GM19455 (cell line): ENCODE measurements around the gene ANKRD1.

Experiments used
- ATAC-seq: cut with Tn5 transposase; IDR thresholded peaks from one replicate; pipeline ENCODE4 v1.9.1; 2021; ENCODE audit not compliant: unreplicated experiment

Gene ANKRD1

DNA sequence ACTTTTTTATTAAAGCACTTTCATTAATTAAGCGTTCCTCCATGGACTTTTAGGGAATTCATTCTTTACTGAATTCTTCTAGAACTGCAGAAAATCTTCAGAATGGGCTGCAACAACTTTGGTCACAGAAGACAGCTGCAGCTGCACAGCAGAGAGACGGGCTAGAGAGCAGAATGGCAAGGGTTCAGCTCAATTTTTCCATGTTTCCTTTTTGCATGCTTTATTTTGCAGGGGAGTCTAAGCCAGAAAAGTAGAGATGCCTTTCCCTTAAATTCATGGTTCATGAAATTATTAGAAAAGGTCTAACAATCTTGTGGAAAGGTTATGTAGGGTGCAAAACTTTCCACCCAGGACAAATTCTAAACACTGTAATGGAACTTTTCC is 15.4 kb upstream of the ANKRD1 start:
- ATAC-seq, result no peak

DNA sequence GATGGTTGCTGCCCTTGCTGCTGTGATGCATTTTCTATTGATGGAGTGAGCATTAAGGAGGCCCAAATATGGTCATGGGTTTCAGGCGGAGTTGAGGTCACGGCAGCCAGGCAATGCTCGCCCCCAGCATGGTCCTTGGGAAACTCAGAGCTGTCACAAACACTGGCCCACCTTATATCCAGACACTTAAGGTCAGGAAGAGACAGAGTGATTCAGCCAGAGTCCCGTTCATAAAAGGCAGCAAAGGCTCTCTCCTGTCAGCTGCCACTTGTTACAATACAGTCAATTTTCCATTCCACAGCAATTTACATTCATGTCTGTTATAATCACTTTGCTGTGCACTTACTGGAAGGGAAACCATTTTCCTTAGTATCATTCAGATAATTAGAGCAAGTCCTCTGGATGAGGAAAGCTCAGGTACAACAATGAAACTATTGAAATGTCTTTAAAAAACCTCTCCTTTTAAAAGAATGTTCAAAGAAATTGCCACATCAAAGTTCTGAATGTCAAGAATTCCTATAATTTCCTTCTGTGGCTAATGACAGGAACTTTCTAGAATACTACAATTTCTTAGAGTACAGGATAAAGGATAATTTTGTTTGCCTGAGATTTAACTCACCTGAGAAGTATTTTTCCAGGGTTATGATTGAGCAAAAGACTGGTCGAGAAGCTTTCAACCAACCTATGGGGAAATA is 14.8 kb upstream of the ANKRD1 start:
- no peak for ATAC-seq

DNA sequence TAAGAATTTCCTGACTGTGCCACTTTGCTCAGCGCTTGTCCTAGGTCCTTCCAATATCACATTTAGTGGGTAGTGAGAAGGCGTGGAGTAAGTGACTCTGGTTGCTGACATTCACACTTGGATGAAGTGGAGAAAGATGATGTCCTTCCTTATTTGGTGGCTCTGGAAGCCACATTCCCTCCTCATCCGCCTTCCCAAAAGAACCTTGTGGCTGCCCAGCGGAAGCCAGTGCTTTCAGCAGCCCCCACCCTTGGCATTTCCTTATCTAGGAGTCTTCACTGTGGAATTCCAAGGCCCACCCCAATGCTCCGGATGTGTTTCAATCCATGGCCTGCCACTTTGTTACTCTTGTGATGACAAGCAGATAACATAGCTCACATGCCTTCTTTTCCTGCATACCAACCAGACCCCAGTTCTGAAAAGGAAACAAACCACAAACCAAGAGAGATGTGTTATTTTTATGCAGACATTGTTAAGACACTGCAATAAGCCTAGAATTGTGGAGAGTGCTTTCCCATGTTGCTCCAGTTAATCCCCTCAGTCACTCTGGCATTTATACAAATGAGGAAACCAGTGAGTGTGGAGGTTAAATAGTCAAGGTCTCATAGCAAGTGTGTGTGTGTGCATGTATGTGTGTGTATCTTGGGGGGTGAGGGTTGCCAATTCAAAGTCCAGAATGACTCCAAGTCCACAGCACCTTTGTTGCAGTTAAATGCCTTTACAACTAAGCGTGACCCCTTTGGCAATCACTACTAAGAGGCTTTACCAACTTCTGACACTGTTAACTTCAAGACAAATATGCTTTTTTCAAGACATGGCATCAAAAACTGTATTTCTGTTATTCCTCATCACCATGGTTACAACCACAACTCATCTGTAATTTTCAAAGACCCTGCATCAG is 10.3 kb upstream of the ANKRD1 start:
- ATAC-seq, result no peak

DNA sequence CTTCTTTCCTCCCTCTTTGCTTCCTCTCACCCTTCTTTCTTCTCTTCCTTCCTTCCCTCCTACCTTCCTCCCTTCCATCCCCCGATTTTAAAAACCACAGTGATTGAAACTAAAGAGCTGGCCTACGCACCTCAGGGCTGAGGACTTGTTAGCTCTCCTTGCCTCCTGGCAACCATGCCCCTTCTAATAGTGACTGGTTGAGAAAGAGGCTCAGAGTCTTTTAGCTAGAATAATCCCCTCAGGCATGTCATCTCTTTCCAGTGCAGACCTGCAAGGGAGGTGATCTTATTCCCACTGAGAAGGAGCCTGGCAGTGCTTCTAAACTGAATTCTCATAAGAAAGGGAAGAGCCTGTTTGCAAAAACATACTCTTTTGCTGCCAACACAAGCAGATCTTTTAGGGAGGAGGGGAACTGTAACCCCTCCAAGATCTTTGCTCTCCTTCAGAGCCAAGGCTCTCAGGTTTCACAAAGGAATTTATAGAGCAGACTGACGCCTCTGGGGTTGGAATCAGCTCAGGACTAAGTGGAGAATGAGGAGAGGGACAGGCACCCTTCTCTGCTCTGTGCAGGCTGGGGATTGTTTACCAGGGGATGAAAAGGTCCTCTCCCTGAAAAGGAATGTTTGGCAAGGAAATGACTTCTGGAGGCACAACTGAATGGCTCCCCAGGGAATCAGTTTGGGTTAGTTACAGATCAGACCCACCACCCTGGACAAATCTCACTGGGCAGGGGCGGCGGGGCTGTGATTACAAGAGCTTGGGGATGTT is 9.4 kb upstream of the ANKRD1 start:
- ATAC-seq, result no peak

DNA sequence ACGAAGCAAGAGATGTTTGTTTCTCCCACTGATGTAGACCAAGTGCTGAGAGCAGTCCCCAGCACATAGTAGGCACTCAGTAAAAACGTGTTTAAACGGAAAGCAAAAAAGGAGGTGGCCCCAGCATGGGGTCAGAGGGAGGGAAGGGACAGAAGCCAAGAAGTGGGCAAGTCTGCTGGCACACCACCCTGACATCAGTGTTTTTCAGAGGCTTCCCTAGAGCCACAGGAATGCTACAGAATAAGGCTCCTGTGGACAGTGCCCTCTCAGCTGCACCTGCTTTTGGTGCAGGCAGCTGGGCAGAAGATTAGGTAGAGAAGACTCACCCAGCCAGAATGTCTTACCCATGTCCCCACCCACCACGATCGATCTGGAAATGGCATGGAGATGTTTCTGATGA is 8.3 kb upstream of the ANKRD1 start:
- no peak for ATAC-seq

DNA sequence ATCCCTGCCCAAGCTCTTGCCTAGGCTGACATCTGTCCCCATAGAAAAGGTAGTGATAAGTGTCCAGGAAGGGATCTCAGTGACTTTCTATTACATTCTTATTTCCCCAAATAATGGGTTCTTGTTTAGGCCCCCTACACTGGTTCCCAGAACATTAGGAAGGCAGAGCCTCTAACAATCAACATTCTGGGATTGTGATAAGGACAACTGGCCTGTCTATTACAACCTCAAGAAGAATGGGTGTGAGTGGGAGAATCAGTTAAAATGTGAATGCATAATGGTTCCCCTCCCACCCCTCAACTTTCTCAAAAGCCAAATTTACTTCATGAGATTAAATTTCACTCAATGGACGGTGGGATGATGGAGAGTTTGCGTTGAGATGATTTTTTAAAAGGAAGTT is 6.4 kb upstream of the ANKRD1 start:
- ATAC-seq, result no peak

DNA sequence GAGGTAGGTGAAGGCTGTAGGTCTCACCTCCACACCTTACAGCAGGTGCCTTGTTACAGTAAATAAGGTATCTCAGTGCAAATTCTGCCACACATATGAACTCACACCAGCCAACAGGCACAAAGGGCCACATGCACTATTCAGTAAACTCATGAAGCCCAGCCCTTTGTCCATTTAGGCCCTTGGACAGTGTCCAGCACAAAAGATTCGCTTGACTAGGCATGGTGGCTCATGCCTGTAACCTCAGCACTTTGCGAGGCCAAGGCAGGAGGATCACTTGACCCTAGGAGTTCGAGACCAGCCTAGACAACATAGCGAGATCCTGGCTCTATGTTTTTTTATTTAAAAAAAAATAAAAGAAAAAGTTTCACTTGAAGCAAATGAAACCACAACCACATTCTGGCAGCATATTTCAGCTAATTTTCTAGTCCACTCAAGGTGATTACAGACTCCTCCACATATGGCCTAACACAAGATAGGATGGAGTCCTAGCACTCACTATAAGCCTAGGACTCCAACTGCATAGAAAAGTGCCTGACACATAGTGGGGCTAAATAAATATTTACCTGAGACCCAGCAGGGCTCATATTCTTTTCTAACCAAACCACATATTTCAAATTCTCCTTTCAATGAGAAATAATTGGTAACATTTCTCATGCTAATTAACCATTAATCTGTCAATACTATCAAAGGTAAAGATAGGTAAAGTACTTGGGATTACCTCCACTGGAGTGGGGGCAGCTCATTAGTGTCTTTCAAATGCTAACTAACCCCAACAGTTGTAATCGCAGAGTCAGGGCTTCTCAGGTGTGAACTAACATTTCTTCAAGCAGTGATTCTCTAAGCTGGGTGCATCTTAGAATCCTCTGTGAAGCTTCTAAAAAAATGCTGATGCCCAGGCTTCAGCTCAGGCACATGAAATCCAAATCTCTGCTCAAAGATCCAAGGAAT is 4.5 kb upstream of the ANKRD1 start:
- ATAC-seq, result no peak

DNA sequence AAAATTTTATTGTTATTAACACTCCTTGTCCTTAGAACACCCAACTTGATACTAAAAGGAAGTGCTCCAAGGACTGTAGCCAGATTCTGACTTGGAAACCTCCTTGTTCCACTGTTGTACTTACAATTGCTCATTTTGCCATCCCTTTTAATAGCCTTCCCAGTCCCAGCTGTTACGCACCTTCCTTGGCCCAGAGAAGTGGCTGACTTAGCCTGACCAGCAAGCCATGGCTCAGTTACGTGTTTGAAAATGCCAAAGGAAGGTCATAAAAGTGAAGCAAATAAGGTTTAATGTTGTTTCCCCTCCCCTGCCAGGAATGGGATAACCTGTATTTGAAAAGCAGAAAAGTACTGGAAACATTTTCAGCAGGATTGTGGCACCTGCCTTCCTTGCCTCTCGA is 3.7 kb upstream of the ANKRD1 start:
- ATAC-seq, result no peak

DNA sequence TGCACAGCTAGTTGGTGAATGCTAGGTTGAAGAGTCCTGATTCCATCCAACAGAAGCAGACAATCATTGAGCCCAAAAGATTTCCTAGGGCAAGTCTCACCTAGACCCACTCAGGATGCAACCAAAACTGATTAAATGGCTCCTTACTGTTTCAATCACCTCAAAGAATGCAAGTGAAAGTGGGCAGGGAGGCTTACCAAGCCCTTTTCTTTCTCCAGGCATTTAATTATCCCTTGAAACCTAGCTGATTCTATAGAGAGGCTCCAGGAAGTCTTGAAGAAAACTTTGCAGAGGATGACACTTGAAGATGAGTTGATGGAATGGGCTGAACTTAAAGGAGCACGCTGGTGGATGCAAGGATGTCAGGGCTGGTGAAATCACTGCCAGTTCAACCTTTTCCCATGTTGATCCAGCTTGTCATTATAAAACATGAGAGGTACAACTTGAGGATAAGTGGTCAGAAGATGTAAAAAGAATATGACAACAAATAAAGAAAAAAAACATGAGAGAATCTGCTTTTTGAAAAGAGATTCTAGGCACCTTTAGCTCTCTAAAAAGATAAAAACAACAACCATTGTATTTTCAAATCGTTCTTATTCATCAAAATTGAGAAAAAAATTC is 2.3 kb upstream of the ANKRD1 start:
- ATAC-seq, result no peak

DNA sequence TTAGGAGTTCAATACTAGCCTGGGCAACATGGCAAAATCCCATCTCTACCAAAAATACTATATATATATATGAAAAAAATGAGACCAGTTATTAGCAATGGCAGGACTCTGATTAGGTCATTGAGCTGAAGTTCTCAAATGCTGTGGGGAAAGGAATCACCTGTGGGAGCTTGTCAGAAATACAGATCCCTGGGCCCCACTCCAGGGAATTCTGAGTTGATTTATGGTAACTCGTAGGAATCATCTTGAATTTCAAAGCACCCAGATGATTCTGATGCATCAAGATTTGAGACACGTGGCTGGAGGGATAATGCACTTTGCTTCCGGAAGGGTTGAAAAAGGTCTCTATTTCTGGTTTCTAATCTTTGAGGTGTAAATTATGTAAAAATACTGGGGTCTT is 1.0 kb upstream of the ANKRD1 start:
- no peak for ATAC-seq

DNA sequence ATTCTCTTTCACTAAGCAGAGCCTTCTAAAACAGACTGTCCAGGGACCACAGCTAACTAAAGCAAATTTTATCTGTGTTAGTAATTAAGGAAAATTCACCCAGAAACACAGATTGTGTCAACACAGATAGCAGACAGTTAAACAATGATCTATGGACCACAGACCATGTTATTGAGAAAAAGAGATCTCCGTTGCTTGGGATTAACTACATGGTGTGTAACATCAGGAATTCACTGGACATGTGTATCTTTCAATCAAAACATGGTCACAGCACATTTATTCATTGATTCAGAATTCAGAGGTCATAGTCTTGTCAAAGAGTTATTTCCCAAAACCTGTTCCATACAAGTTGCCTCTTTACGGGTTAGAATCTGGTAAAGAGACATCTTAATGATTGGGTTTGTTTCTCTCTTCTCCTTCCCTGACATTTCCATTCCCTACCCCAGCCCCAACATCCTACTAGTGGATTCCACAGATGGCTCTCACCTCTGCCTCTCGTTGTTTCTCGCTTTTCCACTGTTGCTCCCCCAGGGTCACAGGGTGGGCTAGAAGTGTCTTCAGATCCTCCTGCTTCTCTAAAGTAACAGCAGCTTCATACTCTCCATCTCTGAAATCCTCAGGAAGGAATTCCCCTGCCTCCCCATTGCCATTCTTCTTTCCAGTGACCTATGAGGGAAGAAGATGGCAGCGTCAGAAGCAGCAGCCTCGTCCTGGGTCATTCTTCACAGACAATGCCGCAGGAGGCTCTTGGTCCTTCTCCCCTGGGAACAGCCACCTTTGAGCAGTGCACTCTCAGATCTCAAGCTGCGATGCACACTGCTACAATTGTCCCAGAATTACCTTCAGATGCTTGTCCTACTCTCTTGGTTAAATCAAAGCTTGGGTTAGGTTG is 958 bp downstream of the ANKRD1 start:
- no peak for ATAC-seq

DNA sequence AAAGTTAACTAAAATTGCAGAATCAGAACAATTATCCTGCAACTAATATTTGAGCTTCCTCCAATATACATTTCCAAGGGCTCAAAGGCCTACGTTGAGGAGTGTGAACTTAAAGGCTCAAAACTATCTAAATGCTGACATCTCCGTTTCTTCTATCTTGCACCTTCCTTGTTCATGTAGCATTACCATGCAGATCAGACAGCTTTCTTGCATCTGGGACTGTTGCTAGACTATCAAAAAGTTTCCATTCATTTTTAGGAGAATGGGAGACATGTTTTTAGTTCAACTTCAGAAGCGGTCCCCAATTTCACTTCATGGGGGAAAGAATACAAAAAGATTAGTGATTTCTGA is 2.9 kb downstream of the ANKRD1 start:
- no peak for ATAC-seq

DNA sequence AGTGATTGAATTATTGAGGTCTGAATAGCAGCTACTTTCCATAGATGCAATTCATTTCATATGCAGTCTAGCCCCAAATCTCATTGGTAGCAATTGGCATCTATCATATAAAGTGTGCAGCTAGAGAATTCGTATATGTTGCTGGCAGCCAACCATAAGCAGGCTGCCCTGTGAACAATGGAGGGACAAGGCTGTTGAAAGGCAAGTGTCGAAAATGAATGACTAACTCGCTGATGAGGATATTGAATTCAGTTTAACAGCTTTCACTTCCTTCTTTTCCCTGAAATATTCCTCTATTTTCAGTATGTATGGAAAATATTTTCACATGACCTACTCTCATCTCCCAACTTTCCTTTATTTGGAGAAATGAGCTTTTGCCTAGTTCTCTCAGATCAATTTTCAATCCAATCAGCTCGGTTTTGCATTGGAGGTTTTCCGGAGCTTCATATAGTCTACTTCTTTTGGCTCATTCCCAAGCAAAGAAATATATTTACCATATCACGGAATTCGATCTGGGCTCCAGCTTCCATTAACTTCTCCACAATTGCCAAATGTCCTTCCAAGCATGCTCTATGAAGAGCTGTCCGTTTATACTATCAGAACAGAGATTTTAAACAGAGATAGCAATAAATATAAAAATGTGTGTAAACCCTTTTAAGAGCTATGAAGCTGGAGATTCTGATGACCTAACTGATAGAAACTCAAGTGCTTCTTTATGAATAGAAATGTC is 3.5 kb downstream of the ANKRD1 start:
- no peak for ATAC-seq

DNA sequence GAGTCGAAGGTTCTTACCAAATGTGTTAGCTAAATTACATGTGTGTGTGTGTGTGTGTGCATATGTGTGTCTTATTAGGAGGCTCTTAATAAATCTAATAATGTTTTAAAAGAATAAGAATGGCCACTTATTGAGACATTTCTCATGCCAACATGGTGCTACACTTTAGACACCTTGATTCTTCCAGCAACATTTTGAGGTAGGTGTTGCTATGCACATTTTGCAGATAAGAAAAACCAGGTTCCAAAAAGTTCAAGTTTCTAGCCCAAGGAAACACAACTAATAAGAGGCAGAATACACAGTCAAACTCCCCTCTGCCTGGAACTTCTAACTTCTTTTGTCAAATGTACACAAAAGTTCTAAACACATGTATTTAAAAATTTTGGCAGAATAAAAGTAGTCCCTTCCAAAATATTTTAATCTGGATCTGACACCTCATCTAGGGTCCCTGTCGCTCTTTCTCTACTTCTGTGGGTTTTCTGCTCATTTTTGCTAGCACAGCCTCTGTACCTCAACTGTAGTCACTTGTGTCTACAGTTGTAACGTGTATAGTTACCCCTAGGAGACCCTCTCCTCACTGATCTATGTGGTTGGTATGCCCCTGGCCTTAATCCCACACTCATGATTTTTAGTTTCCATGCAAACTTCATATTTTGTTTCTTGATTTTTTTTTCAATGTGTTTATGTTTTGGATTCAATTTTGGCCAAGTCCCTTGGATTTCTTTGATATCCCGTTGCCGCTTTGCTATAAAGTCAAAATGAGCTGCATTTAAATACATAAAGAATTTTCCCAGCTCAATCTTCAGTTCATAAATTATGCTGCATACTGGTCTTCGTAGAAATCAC is 4.3 kb downstream of the ANKRD1 start:
- no peak for ATAC-seq

DNA sequence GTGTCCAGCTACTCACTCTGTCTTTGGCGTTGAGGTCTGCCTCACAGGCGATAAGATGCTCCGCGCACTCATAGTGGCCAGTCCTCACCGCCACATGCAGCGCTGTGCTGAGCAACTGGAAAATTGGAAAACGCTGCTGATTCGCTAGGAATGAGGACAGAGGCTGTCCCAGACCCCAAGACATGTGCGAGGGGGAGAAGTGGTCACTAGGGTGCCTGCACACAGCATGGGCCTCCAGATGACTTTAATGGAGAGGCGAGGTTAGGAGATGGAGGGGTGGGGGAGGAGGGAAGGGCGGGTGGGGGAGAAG is 5.2 kb downstream of the ANKRD1 start:
- no peak for ATAC-seq

DNA sequence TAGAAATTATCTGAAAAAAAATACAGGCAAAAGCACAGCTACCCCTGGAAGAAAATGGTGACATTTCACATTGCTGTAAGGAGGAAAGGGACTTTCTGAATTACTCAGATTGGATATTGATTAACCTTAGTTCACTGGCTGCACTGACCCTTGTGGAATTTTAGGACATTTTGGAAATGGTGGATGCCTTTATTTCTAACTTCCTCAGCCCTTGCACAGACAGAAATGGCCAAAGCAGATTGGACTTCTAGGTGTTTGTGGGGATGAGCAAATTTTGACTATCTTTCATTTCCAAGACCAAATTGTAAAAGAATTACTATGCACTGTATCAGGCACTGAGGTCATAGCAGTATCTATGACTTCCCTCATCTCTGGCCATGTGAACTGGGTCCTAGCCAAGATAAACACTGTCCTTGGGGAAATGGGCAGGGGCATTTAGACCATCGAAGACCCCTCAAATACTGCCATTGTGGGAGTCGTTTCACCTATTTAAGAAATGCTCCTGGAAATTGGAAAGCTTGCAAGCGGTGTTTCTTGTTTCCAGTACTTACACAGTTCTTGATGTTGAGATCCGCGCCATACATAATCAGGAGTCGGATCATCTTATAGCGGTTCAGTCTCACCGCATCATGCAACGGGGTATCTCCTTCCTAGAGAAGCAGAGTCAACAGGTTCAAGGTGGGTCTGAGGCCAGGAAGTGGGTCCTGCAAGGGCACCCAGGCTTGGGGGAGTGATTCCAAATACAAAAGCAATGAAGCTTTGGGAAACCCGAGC is 5.7 kb downstream of the ANKRD1 start:
- no peak for ATAC-seq

DNA sequence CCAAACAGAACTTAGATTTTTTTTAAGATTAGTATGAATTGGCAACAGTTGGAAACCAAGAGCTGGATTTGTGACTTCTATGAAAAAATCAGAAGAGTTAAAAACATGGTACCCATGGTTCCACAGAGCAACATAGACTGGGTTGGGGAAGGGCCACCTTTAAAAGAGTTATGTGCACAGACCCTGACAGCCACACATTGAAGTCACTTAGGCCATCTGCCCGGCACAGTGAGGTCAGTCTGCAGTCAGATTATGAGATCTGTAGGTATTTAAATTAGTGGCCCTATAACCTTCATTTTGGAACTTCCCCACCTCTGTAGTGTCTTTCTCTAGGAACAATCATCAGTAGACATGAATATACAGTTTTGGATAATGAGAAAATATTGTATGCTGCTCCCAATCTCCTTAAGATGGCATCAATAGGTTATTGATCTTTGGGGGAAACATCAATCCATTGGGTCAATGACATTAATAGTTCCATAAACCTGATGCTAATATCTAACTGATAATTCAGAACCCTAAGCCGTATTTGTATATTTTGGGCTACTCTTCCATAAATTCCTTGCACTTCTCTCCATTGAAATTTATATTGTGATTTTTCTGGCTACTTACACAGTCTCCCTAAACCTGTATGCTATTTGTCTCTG is 7.0 kb downstream of the ANKRD1 start:
- ATAC-seq, result no peak
